MCF 10A (cell line): ENCODE results near the gene EXT2. TPM values are rescaled to one million over a fixed set of nuclear protein-coding genes. Genes with fewer than 3 reads are reported as not detected.
A peak's percentile ranks its signal among the peaks of the same experiment; 100 is the strongest.

Experiments
- BruUV-seq: library from RNA; stranded (reverse); fragments of 400-500 nt; replicated peaks from 2 replicates; lab custom pipeline; 2021; lab: Mats Ljungman, UMichigan
- CTCF ChIA-PET: fragments of 300-600 bp; sonication (Branson Sonifier 250); formaldehyde crosslinking; extraction: SDS; loops from one replicate; lab custom pipeline; 2021; ENCODE audit warnings: antibody characterized with exemption, inconsistent platforms; lab: Yijun Ruan, JAX
- POLR2A ChIA-PET: fragments of 300-600, 350-650 bp; sonication (Branson Sonifier 250); formaldehyde crosslinking; extraction: SDS; loops from one replicate; lab custom pipeline; 2020; ENCODE audit warnings: antibody characterized with exemption, inconsistent platforms; lab: Yijun Ruan, JAX
- DNase-seq: peaks from one replicate; pipeline ENCODE4 v3.0.0-alpha.2; 2018; ENCODE audit not compliant: unreplicated experiment
- H3K27ac Mint-ChIP-seq: one replicate; pipeline ENCODE4 v1.8.0; 2022; ENCODE audit warnings: mild to moderate bottlenecking, low read depth, mixed read lengths; ENCODE audit not compliant: unreplicated experiment
- H3K27me3 Mint-ChIP-seq: one replicate; pipeline ENCODE4 v1.8.0; 2022; ENCODE audit warnings: mixed read lengths; ENCODE audit not compliant: insufficient read depth, unreplicated experiment
- H3K36me3 Mint-ChIP-seq: one replicate; pipeline ENCODE4 v1.8.0; 2022; ENCODE audit warnings: mild to moderate bottlenecking, moderate library complexity, mixed read lengths; ENCODE audit not compliant: insufficient read depth, unreplicated experiment
- H3K4me1 Mint-ChIP-seq: one replicate; pipeline ENCODE4 v1.8.0; 2022; ENCODE audit warnings: mixed read lengths; ENCODE audit not compliant: insufficient read depth, unreplicated experiment
- H3K4me3 Mint-ChIP-seq: one replicate; pipeline ENCODE4 v1.8.0; 2022; ENCODE audit warnings: mild to moderate bottlenecking, moderate library complexity, mixed read lengths; ENCODE audit not compliant: unreplicated experiment
- H3K9me3 Mint-ChIP-seq: one replicate; pipeline ENCODE4 v1.8.0; 2022; ENCODE audit warnings: mixed read lengths; ENCODE audit not compliant: unreplicated experiment
- intact Hi-C: fragments of 100-400 bp; cut with micrococcal nuclease; formaldehyde crosslinking; loops from 2 replicates; pipeline ENCODE4 v1.14.1; 2022
- total RNA-seq: library from RNA; stranded (reverse); gene quantifications from 2 replicates; pipeline ENCODE4 v1.2.3, GENCODE V29; 2022
- TF ChIP-seq, protein P1 (sequence below): fragments of 200-600 bp; IDR thresholded peaks from one replicate; pipeline ENCODE4 v1.8.0; 2022; ENCODE audit warnings: antibody characterized with exemption, mild to moderate bottlenecking; ENCODE audit not compliant: unreplicated experiment

Gene EXT2
- total RNA-seq, 1 experiment from 2014 or later: 73.1 TPM

DNA sequence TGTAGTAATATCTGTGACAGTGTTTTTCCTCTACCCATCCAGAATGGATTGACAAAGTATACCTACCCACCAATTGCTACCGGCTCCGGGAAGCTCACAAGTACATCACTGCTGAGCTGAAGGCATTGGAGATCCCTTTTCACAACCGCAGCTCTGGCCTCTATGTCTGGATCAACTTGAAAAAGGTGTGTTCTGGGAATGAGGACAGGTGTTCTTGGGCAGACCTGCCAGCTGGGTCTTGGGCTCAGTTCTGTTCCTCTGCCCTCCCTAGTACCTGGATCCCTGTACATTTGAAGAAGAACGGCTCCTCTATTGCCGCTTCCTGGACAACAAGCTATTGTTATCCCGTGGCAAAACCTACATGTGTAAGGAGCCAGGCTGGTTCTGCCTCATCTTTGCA, 37.2 kb upstream of the EXT2 start:
- Mint-ChIP-seq H3K4me3 (no peak overlapping the region), H3K9me3 (no peaks in the 10 kb centered on the region), H3K36me3 (no peaks in the 10 kb centered on the region), H3K4me1 (no peaks in the 10 kb centered on the region), H3K27me3 (no peaks in the 10 kb centered on the region), H3K27ac (no peak overlapping the region)
- TF ChIP-seq, protein P1, sequence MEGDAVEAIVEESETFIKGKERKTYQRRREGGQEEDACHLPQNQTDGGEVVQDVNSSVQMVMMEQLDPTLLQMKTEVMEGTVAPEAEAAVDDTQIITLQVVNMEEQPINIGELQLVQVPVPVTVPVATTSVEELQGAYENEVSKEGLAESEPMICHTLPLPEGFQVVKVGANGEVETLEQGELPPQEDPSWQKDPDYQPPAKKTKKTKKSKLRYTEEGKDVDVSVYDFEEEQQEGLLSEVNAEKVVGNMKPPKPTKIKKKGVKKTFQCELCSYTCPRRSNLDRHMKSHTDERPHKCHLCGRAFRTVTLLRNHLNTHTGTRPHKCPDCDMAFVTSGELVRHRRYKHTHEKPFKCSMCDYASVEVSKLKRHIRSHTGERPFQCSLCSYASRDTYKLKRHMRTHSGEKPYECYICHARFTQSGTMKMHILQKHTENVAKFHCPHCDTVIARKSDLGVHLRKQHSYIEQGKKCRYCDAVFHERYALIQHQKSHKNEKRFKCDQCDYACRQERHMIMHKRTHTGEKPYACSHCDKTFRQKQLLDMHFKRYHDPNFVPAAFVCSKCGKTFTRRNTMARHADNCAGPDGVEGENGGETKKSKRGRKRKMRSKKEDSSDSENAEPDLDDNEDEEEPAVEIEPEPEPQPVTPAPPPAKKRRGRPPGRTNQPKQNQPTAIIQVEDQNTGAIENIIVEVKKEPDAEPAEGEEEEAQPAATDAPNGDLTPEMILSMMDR: no peak
- BruUV-seq: no TSS peak
- ChIA-PET CTCF (interaction anchor here (0.6 to 1.4 kb wide), 2 partner anchors 36 to 174 kb away, joined by 3 to 5 read pairs; no protein-coding TSS in a partner anchor), POLR2A (interaction anchor here (0.6 kb wide), 1 partner anchor 265 kb away, joined by 3 read pairs; no protein-coding TSS in a partner anchor)
- no peak for DNase-seq
- intact Hi-C loops: no loop called here

GRCh38 chr11:44065161-44065661, 30.3 kb upstream of the EXT2 start:
- CTCF ChIA-PET: interaction anchor here (0.6 to 1.6 kb wide), 6 partner anchors 10 to 164 kb away, joined by 3 to 6 read pairs (median 4); no protein-coding TSS in a partner anchor

GRCh38 chr11:44065841-44066731, 29.4 kb upstream of the EXT2 start, which contains the start of gene ACCS:
Gene ACCS, plus strand, starts transcription at chr11:44066270. Its CDS starts 1,358 bp downstream, at chr11:44067628.
- CTCF ChIA-PET: interaction anchor here (0.5 to 1.6 kb wide), 10 partner anchors 9 to 176 kb away, joined by 3 to 7 read pairs (median 3); partner anchors contain the start of gene EXT2
- intact Hi-C loops: no loop called here
- H3K27ac Mint-ChIP-seq: peak within 1 kb of the TSS; percentile 89
- DNase-seq: peak; percentile 85
- TF ChIP-seq, protein P1: peak; percentile 56
- H3K27me3 Mint-ChIP-seq: no peaks in the 10 kb centered on the region
- POLR2A ChIA-PET: interaction anchor here (0.6 to 2.7 kb wide), 8 partner anchors 9 to 185 kb away, joined by 3 to 16 read pairs (median 4); partner anchors contain the start of gene EXT2
- peak within 1 kb of the TSS; percentile 78 for H3K4me3 Mint-ChIP-seq
- no TSS peak for BruUV-seq
- H3K9me3 Mint-ChIP-seq: no peaks in the 10 kb centered on the region
- H3K36me3 Mint-ChIP-seq: no peaks in the 10 kb centered on the region
- H3K4me1 Mint-ChIP-seq: peaks cover 11% of the 10 kb centered on the region

More at GRCh38 chr11:44065161-44065661, 30.3 kb upstream of the EXT2 start:
- Mint-ChIP-seq H3K27me3 (no peaks in the 10 kb centered on the region), H3K4me1 (peaks cover 11% of the 10 kb centered on the region), H3K36me3 (no peaks in the 10 kb centered on the region), H3K9me3 (no peaks in the 10 kb centered on the region), H3K27ac (no peak overlapping the region), H3K4me3 (peak overlapping the region; percentile 78)
- intact Hi-C loops: no loop called here
- POLR2A ChIA-PET: interaction anchor here (2.7 kb wide), 1 partner anchor 29 kb away, joined by 16 read pairs; the partner anchor contains the start of gene EXT2
- TF ChIP-seq, protein P1: no peak
- no TSS peak for BruUV-seq
- no peak for DNase-seq
